CD4-positive, alpha-beta T cell treated with Interleukin-10 for 1 hour (primary cell): Measurements from ENCODE around the gene TLR7.

Experiments used
- DNase-seq: peaks from one replicate; pipeline ENCODE4 v3.0.0-alpha.2; 2020

TLR7 gene

DNA sequence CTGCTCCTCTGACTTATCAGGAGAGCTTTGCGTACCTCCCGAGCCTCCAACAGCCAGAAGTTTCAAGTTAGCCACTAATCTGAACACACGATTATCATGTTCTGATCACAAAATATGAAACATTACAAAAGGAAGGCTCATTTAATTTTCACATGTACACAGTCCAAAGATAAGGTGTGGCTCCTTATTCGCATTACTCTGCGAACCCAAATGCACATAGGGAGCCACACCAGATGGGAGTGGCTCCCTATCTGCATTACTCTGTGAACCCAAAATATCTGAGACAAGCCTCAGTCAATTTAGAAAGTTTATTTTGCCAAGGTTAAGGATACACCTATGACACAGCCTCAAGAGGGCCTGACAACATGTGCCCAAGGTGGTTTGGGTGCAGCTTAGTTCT, 68.0 kb downstream of the TLR7 start:
- no peak for DNase-seq

GRCh38 chrX:12936947-12937346, 70.1 kb downstream of the TLR7 start:
- no peak for DNase-seq
